ENCODE results near the gene TICAM2.
A peak's percentile ranks its signal among the peaks of the same experiment; 100 is the strongest.

The TICAM2 gene

DNA sequence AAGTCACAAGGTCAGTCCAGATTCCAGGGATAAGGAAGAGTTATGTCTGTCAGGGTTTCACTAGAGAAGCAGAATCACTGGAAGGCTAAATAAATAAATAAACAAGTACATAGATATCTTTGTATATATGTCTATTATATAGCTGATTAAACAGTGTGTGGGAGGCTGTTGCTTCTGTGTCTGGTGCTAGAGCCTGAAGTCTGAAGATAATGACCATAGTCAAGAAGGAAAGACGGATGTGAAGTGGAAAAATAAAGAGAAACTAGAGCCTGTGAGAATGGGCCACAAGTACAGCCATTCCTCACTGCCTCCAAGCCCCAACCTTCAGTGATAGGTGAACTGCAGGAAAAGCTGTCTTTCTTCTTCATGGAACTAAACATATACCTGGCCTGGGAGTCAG lies 27.6 kb upstream of the TICAM2 start:
- Histone ChIP-seq H3K9me3 (ENCODE audit: control insufficient read depth, insufficient read depth, low read length) (no peaks in the 10 kb centered on the region), H3K9ac (ENCODE audit: low read depth, low read length) (no peak overlapping the region), H3K4me1 (ENCODE audit: control insufficient read depth, insufficient read depth, low read length) (peaks cover 28% of the 10 kb centered on the region), H3K27ac (ENCODE audit: low read depth, low read length) (no peak overlapping the region), H3K4me3 (ENCODE audit: low read depth, low read length) (no peak overlapping the region), H3K36me3 (ENCODE audit: control insufficient read depth, insufficient read depth, low read length) (no peaks in the 10 kb centered on the region), H3K27me3 (ENCODE audit: control insufficient read depth, insufficient read depth, low read length) (no peaks in the 10 kb centered on the region)

DNA sequence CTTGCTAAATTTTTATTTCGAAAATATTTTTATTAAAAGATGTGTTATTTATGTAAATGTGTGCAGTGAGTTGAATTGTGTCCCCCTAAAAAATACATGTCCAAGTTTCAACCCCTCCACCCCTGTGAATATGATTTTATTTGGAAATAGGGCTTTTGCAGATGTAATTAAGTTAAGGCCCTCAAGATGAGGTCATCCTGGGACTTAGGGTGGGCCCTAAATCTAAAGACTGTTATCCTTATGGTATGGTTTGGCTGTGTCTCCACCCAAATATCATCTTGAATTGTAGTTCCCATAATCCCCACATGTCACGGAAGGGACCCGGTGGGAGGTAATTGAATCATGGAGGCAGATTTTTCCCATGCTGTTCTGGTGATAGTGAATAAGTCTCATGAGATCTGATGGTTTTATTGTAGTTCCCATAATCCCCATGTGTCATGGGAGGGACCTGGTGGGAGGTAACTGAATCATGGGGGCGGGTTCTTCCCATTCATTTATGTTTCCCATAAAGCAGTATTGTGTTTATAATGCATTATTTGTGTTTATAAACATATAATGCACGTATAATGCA lies 25.1 kb upstream of the TICAM2 start:
- no peak overlapping the region for H3K27ac ChIP-seq (ENCODE audit: low read depth, low read length)
- 0 out of 2 replicates have a peak, but pooled peaks cover 4% of the 10 kb centered on the region for H3K36me3 ChIP-seq (ENCODE audit: control insufficient read depth, insufficient read depth, low read length)
- no peaks in the 10 kb centered on the region for H3K9me3 ChIP-seq (ENCODE audit: control insufficient read depth, insufficient read depth, low read length)
- H3K4me3 ChIP-seq (ENCODE audit: low read depth, low read length) = no peak overlapping the region
- no peaks in the 10 kb centered on the region for H3K27me3 ChIP-seq (ENCODE audit: control insufficient read depth, insufficient read depth, low read length)
- H3K4me1 ChIP-seq (ENCODE audit: control insufficient read depth, insufficient read depth, low read length) = peaks cover 29% of the 10 kb centered on the region
- H3K9ac ChIP-seq (ENCODE audit: low read depth, low read length) = no peak overlapping the region

DNA sequence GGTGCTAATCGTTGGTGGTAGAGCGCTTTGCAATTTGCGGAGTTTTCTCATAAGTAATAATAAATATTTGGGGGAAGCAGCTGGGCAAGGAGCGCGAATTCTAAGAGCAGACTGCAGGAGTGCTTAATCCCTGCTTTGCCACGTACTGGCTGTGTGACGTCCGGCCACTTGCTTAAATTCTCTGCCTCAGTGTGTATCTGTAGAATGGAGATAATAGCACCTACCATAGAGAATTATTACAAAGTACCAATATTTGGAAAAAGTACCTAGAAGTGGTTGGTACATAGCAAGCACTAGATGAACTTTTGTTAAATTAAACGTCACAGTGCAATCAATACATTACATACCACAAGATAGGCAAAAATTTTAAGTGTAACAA lies 24.2 kb upstream of the TICAM2 start:
- peaks cover 23% of the 10 kb centered on the region for H3K4me1 ChIP-seq (ENCODE audit: control insufficient read depth, insufficient read depth, low read length)
- peak overlapping the region; percentile 92 for H3K4me3 ChIP-seq (ENCODE audit: low read depth, low read length)
- peak overlapping the region; percentile 94 for H3K27ac ChIP-seq (ENCODE audit: low read depth, low read length)
- H3K9me3 ChIP-seq (ENCODE audit: control insufficient read depth, insufficient read depth, low read length) = no peaks in the 10 kb centered on the region
- peak overlapping the region; percentile 76 for H3K9ac ChIP-seq (ENCODE audit: low read depth, low read length)
- no peaks in the 10 kb centered on the region for H3K27me3 ChIP-seq (ENCODE audit: control insufficient read depth, insufficient read depth, low read length)
- H3K36me3 ChIP-seq (ENCODE audit: control insufficient read depth, insufficient read depth, low read length) = 0 out of 2 replicates have a peak, but pooled peaks cover 7% of the 10 kb centered on the region

DNA sequence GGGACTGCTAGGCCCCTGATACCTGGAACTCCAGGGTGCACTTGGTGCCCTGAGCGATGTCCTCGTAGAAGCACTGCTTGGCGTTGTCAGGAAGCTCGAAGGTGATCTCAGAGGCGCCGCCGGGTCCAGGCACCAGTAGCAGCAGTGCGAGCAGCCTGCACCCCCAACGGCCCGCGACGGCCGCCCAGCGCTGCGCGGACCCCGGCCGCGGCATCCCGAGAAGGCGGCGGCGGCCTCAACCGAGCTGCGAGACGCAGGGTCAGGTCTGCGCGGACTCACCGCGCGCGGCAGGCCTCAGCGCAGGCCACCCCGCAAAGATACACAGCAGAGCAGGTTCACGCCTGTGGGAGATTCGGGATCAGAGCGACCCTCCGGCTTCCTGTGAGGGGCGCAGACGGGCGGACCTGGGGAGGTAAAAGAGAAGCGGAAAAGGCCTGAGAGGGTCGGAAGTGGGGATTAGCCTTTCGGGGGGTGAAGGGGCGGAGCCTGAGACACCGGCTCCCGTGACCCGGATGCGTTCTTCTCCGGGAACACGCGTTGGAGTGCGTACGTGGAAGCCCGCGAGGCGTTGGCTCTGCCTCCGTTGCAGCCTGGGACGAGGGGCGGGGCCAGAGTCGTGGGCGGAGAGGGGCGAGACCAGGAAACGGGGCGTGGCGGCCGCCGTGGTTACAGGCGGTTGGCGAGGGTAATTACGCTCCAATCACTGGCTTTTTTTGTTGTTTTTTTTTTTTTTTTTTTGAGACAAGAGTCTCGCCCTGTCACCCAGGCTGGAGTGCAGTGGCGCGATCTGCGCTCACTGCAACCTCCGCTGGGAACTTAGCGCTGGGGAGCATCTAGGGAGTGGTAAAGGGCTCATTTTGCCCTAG lies 23.5 kb upstream of the TICAM2 start, which contains the start of gene TMED7:
TSS of gene TMED7 (minus strand) at position 458 of the 866 bp plus-strand sequence. CDS start at position 214, 244 bp downstream.
- no peaks in the 10 kb centered on the region for H3K27me3 ChIP-seq (ENCODE audit: control insufficient read depth, insufficient read depth, low read length)
- H3K4me3 ChIP-seq (ENCODE audit: low read depth, low read length) = peak within 1 kb of the TSS; percentile 92
- no peaks in the 10 kb centered on the region for H3K9me3 ChIP-seq (ENCODE audit: control insufficient read depth, insufficient read depth, low read length)
- peak within 1 kb of the TSS; percentile 76 for H3K9ac ChIP-seq (ENCODE audit: low read depth, low read length)
- H3K27ac ChIP-seq (ENCODE audit: low read depth, low read length) = peak within 1 kb of the TSS; percentile 94
- H3K4me1 ChIP-seq (ENCODE audit: control insufficient read depth, insufficient read depth, low read length) = peaks cover 23% of the 10 kb centered on the region
- peaks cover 12% of the 10 kb centered on the region for H3K36me3 ChIP-seq (ENCODE audit: control insufficient read depth, insufficient read depth, low read length)

DNA sequence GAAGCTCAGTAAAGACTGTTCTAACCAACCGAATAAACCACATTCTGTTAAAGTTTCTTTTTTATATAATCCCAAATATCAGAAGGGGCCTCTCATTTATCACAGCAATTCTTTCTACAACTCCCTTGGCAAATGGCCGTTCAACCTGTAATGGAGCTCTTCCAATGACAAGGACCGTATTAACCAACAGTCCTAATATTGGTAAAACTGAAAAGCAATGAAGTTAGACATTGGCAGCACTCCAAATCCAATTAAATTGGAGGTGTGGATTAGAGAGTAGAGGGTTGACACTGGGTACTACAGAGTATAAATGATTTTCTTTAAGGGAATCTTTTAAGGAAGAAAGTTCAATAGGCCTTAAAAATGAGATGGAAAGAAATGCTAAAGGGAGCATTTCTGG lies 22.7 kb upstream of the TICAM2 start:
- Histone ChIP-seq H3K9ac (ENCODE audit: low read depth, low read length) (peak overlapping the region; percentile 76), H3K4me3 (ENCODE audit: low read depth, low read length) (peak overlapping the region; percentile 92), H3K27me3 (ENCODE audit: control insufficient read depth, insufficient read depth, low read length) (no peaks in the 10 kb centered on the region), H3K36me3 (ENCODE audit: control insufficient read depth, insufficient read depth, low read length) (peaks cover 20% of the 10 kb centered on the region), H3K27ac (ENCODE audit: low read depth, low read length) (no peak overlapping the region), H3K9me3 (ENCODE audit: control insufficient read depth, insufficient read depth, low read length) (no peaks in the 10 kb centered on the region), H3K4me1 (ENCODE audit: control insufficient read depth, insufficient read depth, low read length) (peaks cover 23% of the 10 kb centered on the region)

DNA sequence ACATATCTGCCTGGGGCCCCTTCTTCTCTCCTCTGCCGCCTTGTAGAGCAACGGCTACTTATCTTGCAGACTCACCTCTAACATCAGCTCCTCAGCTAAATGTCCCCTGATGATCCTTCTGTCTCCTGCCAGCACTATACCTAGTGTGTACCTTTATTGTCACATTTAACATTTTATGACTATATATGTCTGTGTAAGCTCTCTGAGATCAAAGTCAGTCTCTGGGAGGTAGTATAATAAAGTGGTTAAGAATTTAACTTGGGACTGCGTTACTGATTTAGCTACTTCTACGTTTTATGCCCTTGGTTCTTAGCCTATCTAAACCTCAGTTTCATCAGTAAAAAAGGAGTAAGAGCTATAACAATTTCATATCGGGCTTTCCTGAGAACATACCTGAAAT lies 21.4 kb upstream of the TICAM2 start:
- Histone ChIP-seq H3K36me3 (ENCODE audit: control insufficient read depth, insufficient read depth, low read length) (peaks cover 34% of the 10 kb centered on the region), H3K9me3 (ENCODE audit: control insufficient read depth, insufficient read depth, low read length) (no peaks in the 10 kb centered on the region), H3K27me3 (ENCODE audit: control insufficient read depth, insufficient read depth, low read length) (no peaks in the 10 kb centered on the region), H3K4me1 (ENCODE audit: control insufficient read depth, insufficient read depth, low read length) (peaks cover 23% of the 10 kb centered on the region), H3K9ac (ENCODE audit: low read depth, low read length) (no peak overlapping the region), H3K4me3 (ENCODE audit: low read depth, low read length) (peak overlapping the region; percentile 92), H3K27ac (ENCODE audit: low read depth, low read length) (no peak overlapping the region)

DNA sequence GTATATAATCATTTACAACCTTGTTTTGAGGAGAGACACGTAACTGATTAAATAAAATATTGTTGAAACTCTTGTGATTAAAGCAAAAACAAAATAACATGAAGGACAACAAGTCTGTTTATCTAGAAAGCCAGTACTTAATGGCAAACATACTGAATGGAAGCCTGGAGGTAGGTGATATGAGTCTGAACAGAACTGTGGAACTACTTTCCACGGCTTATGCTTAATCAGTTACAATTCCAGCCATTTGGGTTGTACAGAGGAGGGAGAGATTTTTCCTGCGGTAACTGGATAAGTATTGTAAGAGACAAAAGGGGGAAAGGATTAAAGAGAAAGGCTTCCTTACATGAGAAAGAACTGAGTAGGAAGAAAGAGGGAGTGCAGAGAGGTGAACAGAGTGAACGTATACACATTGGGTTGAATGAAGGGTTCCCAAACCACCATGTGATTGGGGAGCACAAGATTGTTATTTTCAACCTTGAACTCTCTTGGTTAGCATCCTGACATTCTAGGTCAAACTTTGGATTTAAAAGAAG lies 19.2 kb upstream of the TICAM2 start:
- Histone ChIP-seq H3K4me3 (ENCODE audit: low read depth, low read length) (no peak overlapping the region), H3K9ac (ENCODE audit: low read depth, low read length) (no peak overlapping the region), H3K9me3 (ENCODE audit: control insufficient read depth, insufficient read depth, low read length) (no peaks in the 10 kb centered on the region), H3K27me3 (ENCODE audit: control insufficient read depth, insufficient read depth, low read length) (no peaks in the 10 kb centered on the region), H3K27ac (ENCODE audit: low read depth, low read length) (no peak overlapping the region), H3K36me3 (ENCODE audit: control insufficient read depth, insufficient read depth, low read length) (peaks cover 52% of the 10 kb centered on the region), H3K4me1 (ENCODE audit: control insufficient read depth, insufficient read depth, low read length) (peaks cover 20% of the 10 kb centered on the region)

DNA sequence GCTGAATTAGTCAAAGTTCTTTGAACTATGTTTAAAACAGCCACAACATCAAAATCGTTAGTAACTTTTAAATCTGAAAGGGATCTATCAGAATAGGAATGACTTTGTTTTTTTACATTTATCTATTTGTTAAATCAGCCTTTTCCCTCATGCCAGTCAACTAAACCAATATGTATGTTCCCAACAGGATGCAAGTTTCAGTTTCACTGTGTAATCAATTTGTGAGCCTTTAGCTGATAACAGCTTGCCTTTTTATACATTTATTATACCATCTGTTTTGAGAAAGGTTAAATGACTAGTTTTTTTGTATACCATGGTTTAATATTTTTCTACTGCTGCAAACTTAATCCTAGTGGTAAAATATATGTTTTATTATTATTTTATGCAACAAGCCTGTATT lies 14.6 kb upstream of the TICAM2 start:
- Histone ChIP-seq H3K4me1 (ENCODE audit: control insufficient read depth, insufficient read depth, low read length) (no peaks in the 10 kb centered on the region), H3K27ac (ENCODE audit: low read depth, low read length) (no peak overlapping the region), H3K4me3 (ENCODE audit: low read depth, low read length) (no peak overlapping the region), H3K9me3 (ENCODE audit: control insufficient read depth, insufficient read depth, low read length) (no peaks in the 10 kb centered on the region), H3K9ac (ENCODE audit: low read depth, low read length) (no peak overlapping the region), H3K27me3 (ENCODE audit: control insufficient read depth, insufficient read depth, low read length) (no peaks in the 10 kb centered on the region), H3K36me3 (ENCODE audit: control insufficient read depth, insufficient read depth, low read length) (peaks cover 87% of the 10 kb centered on the region)

DNA sequence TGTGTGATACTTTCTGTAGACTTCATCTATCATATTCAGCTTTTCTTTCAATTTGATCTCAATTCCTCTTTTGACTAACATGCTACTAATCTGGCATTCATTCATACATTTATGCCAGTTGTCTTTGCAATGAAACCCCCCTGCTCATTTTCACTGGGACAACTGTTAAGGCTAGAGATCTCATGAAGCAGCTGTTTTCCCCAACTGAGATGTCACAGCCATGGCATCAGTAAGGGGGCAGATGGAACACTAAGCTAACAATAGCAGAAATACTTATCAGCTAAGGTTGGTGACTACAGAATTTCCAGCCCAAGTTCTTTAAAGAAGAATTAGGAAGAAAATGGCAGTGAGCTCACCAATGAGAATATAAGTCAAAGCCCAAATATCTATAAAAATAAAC lies 14.2 kb upstream of the TICAM2 start:
- Histone ChIP-seq H3K4me1 (ENCODE audit: control insufficient read depth, insufficient read depth, low read length) (no peaks in the 10 kb centered on the region), H3K27me3 (ENCODE audit: control insufficient read depth, insufficient read depth, low read length) (no peaks in the 10 kb centered on the region), H3K9ac (ENCODE audit: low read depth, low read length) (no peak overlapping the region), H3K4me3 (ENCODE audit: low read depth, low read length) (no peak overlapping the region), H3K36me3 (ENCODE audit: control insufficient read depth, insufficient read depth, low read length) (peaks cover 84% of the 10 kb centered on the region), H3K27ac (ENCODE audit: low read depth, low read length) (no peak overlapping the region), H3K9me3 (ENCODE audit: control insufficient read depth, insufficient read depth, low read length) (no peaks in the 10 kb centered on the region)

DNA sequence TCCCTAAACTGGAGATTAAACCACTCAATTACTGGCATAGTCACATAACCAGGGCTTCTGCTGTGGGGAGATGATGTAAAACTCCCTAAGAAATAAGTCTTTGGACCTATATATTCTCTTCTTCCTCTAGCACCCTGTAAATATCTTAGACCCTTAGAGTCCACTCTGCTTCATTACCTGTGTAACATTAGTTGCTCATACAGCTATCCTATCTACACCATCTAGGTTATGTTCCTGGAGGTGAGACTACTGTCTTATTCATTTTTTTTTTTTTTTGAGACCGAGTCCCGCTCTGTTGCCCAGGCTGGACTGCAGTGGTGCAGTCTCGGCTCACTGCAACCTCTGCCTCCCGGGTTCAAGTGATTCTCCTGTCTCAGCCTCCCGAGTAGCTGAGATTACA lies 9.6 kb upstream of the TICAM2 start:
- H3K4me3 ChIP-seq (ENCODE audit: low read depth, low read length) = no peak overlapping the region
- no peaks in the 10 kb centered on the region for H3K27me3 ChIP-seq (ENCODE audit: control insufficient read depth, insufficient read depth, low read length)
- H3K36me3 ChIP-seq (ENCODE audit: control insufficient read depth, insufficient read depth, low read length) = peaks cover 48% of the 10 kb centered on the region
- no peaks in the 10 kb centered on the region for H3K9me3 ChIP-seq (ENCODE audit: control insufficient read depth, insufficient read depth, low read length)
- no peak overlapping the region for H3K27ac ChIP-seq (ENCODE audit: low read depth, low read length)
- no peak overlapping the region for H3K9ac ChIP-seq (ENCODE audit: low read depth, low read length)
- peaks cover 17% of the 10 kb centered on the region for H3K4me1 ChIP-seq (ENCODE audit: control insufficient read depth, insufficient read depth, low read length)

DNA sequence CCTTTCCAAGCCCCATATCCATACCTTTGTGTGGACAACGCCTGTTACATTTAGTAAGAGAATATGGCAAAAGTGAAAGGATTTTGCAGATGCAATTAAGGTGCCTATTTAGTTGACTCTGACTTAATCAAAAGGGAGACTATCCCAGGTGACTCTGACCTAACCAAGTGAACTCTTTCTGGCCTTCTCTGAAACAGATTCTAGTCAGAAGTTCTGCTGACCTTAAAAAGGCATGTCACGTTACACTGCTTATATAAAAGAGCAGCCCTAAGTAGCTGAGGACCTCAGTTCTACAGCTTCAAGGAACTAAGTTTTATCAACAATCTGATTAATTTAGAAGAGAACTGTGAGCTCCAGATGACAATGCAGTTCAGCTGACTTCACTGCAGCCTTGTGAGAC lies 5.7 kb upstream of the TICAM2 start:
- Histone ChIP-seq H3K4me3 (ENCODE audit: low read depth, low read length) (no peak overlapping the region), H3K27me3 (ENCODE audit: control insufficient read depth, insufficient read depth, low read length) (no peaks in the 10 kb centered on the region), H3K27ac (ENCODE audit: low read depth, low read length) (no peak overlapping the region), H3K9ac (ENCODE audit: low read depth, low read length) (no peak overlapping the region), H3K4me1 (ENCODE audit: control insufficient read depth, insufficient read depth, low read length) (peaks cover 18% of the 10 kb centered on the region), H3K36me3 (ENCODE audit: control insufficient read depth, insufficient read depth, low read length) (peaks cover 14% of the 10 kb centered on the region), H3K9me3 (ENCODE audit: control insufficient read depth, insufficient read depth, low read length) (no peaks in the 10 kb centered on the region)
